Breast epithelium (tissue), 4 donors: ENCODE data around the gene CYP27C1. TPM values are rescaled to one million over a fixed set of nuclear protein-coding genes. Genes with fewer than 3 reads are reported as not detected.

Experiments
- DNase-seq, 2 donors: peaks; one replicate each; pipeline ENCODE4 v3.0.0-alpha.2; 2019; ENCODE audit warnings: low spot score in 2 of 2
- H3K27ac ChIP-seq, 2 donors: fragments of 200-600 bp; sonication (generic) in 1 of 2; one replicate each; pipeline ENCODE4 v1.5.1; 2016 to 2019; ENCODE audit warnings: mild to moderate bottlenecking in 1 of 2
- H3K27me3 ChIP-seq, 2 donors: fragments of 200-600 bp; sonication (generic) in 1 of 2; one replicate each; pipeline versions ENCODE4 v1.5.1 to v1.6.0; 2017 to 2019; ENCODE audit warnings: control low read depth in 1 of 2, mild to moderate bottlenecking in 1 of 2
- H3K36me3 ChIP-seq: fragments of 200-600 bp; one replicate; pipeline ENCODE4 v1.5.1; 2019
- H3K4me1 ChIP-seq, 2 donors: fragments of 200-600 bp; sonication (generic); one replicate each; pipeline ENCODE4 v1.5.1; 2016 to 2019; ENCODE audit warnings: control low read depth in 1 of 2
- H3K4me3 ChIP-seq, 3 donors: fragments of 200-600 bp; sonication (generic); 1 replicate in 2 of 3; 2 replicates in 1 of 3; pipeline ENCODE4 v1.5.1; 2016 to 2019; ENCODE audit warnings: mild to moderate bottlenecking in 3 of 3, moderate library complexity in 2 of 3
- H3K9me3 ChIP-seq, 2 donors: fragments of 200-600 bp; sonication (generic) in 1 of 2; one replicate each; pipeline ENCODE4 v1.5.1; 2016 to 2019; ENCODE audit warnings: control low read depth in 1 of 2
- POLR2A ChIP-seq: fragments of 450-650 bp; IDR thresholded peaks from one replicate; pipeline ENCODE4 v1.6.1; 2016; ENCODE audit warnings: antibody characterized with exemption, mild to moderate bottlenecking, moderate library complexity
- POLR2AphosphoS5 ChIP-seq, 3 donors: sonication (generic); formaldehyde crosslinking; IDR thresholded peaks; one replicate each; pipeline ENCODE4 v1.6.1; 2017; ENCODE audit warnings: antibody characterized with exemption in 3 of 3
- intact Hi-C: fragments of 100-400 bp; cut with DNase I; formaldehyde crosslinking; loops from one replicate; pipeline ENCODE4 v1.15.1; 2023; ENCODE audit warnings: low total_unique reads
- total RNA-seq, 3 donors: library from RNA; depleted of rRNA; stranded (reverse); fragments of >200 nt; gene quantifications; one replicate each; pipeline ENCODE4 v1.1.0, GENCODE V29; 2016
- TF ChIP-seq, protein P1 (sequence below), 3 donors: fragments of 450-650 bp; IDR thresholded peaks; one replicate each; pipeline ENCODE4 v1.5.1; 2016 to 2017; ENCODE audit warnings: antibody characterized with exemption in 3 of 3, mild to moderate bottlenecking in 3 of 3, moderate library complexity in 3 of 3

Gene CYP27C1
- total RNA-seq, 3 donors from 2014 or later, result 0.29 to 0.48 (median 0.33) TPM

DNA sequence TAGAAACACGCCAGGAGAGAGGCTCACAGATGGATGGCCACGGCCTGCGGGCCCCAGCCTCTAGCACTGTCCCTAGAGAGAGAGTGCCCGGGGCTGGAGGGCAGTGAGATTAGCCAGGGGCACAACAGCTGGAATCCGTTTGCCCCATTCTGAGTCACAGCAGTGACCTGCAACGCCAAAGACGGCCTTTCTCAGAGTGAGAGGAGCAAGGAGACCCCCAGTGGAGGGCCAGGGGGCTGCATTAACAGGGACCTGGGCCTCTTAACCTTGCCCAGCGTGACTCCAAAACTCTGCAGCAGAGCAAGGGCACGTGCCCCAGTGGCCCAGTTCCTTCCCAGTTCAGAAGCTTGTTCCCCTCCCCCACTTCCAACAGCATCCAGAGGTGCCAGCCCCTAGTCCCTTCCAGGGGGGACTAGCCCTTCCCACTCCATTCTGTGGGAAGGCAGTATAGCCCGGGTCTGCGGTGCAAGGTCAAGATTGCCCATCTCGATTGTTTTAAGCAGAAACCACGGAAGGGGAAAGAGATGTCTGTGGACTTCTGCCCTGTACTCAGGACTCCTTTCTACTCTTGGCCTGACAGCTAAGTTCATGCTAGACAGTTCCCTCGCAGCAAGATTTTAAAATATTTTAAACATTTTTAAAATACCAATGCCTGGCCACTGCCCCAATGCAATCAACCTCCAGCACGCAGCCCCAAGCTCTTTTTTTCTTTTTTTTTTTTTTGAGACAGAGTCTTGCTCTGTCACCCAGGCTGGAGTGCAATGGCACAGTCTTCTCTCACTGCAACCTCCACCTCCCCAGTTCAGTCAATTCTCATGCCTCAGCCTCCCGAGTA lies 62.2 kb downstream of the CYP27C1 start:
- TF ChIP-seq, protein P1, sequence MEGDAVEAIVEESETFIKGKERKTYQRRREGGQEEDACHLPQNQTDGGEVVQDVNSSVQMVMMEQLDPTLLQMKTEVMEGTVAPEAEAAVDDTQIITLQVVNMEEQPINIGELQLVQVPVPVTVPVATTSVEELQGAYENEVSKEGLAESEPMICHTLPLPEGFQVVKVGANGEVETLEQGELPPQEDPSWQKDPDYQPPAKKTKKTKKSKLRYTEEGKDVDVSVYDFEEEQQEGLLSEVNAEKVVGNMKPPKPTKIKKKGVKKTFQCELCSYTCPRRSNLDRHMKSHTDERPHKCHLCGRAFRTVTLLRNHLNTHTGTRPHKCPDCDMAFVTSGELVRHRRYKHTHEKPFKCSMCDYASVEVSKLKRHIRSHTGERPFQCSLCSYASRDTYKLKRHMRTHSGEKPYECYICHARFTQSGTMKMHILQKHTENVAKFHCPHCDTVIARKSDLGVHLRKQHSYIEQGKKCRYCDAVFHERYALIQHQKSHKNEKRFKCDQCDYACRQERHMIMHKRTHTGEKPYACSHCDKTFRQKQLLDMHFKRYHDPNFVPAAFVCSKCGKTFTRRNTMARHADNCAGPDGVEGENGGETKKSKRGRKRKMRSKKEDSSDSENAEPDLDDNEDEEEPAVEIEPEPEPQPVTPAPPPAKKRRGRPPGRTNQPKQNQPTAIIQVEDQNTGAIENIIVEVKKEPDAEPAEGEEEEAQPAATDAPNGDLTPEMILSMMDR (IDR thresholded peaks at IDR 0.05), result no peak
- no peak for TF ChIP-seq POLR2AphosphoS5 (IDR thresholded peaks at IDR 0.05)
- no peak for TF ChIP-seq POLR2A
- no peak for DNase-seq
- Histone ChIP-seq H3K27ac (no peak overlapping the region), H3K9me3 (no peaks in the 10 kb centered on the region), H3K4me3 (no peak overlapping the region), H3K36me3 (no peaks in the 10 kb centered on the region), H3K27me3 (no peaks in the 10 kb centered on the region), H3K4me1 (peaks cover 0 to 3% of the 10 kb centered on the region in 2 donors)
- intact Hi-C loops, result no loop called here

DNA sequence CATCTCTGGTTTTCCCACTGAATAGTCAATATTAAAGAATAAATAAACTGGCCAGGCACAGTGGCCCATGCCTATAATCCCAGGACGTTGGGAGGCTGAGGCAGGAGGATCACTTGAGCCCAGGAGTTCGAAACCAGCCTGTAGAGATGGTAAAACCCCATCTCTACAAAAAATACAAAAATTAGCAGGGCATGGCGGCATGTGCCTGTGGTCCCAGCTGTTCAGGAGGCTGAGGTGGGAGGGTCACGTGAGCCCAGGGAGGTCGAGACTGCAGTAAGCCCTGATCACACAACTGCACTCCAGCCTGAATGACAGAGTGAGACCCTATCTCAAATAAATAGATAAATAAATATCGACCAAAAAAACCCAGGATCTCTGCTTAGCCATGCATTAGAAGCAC lies 63.0 kb downstream of the CYP27C1 start:
- Histone ChIP-seq H3K4me3 (no peak overlapping the region), H3K27ac (no peak overlapping the region), H3K36me3 (no peaks in the 10 kb centered on the region), H3K27me3 (no peaks in the 10 kb centered on the region), H3K4me1 (peaks cover 0 to 3% of the 10 kb centered on the region in 2 donors), H3K9me3 (no peaks in the 10 kb centered on the region)
- TF ChIP-seq POLR2A, result no peak
- TF ChIP-seq, protein P1 (IDR thresholded peaks at IDR 0.05), result no peak
- no peak for DNase-seq
- intact Hi-C loops, result no loop called here

DNA sequence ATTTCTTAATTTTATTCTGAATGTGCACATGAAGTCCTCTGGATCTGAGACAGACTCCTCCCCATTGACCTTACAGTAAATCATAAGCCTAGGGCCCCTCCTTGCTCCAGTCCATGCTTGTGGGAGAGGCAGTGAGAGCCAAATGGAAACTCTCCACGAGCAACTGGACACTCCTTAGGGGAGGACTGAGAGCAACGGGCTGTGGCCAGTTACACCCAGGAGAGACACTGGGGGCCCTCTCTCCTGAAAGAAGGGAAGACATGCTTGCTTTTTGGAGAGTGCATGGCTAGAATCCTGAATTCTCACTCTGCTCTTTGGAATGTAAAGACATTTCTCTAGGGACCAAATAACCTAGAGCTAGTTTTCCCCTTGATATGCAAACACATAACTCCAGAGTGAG lies 64.2 kb downstream of the CYP27C1 start:
- no peak overlapping the region for H3K4me3 ChIP-seq
- intact Hi-C loops, result no loop called here
- DNase-seq, result no peak
- no peaks in the 10 kb centered on the region for H3K27me3 ChIP-seq
- H3K9me3 ChIP-seq, result peaks cover 0 to 3% of the 10 kb centered on the region in 2 donors
- peaks cover 0 to 3% of the 10 kb centered on the region in 2 donors for H3K4me1 ChIP-seq
- no peaks in the 10 kb centered on the region for H3K36me3 ChIP-seq
- H3K27ac ChIP-seq, result no peak overlapping the region
- TF ChIP-seq POLR2AphosphoS5 (IDR thresholded peaks at IDR 0.05) (no peak), POLR2A (no peak)
- TF ChIP-seq, protein P1 (IDR thresholded peaks at IDR 0.05), result no peak

DNA sequence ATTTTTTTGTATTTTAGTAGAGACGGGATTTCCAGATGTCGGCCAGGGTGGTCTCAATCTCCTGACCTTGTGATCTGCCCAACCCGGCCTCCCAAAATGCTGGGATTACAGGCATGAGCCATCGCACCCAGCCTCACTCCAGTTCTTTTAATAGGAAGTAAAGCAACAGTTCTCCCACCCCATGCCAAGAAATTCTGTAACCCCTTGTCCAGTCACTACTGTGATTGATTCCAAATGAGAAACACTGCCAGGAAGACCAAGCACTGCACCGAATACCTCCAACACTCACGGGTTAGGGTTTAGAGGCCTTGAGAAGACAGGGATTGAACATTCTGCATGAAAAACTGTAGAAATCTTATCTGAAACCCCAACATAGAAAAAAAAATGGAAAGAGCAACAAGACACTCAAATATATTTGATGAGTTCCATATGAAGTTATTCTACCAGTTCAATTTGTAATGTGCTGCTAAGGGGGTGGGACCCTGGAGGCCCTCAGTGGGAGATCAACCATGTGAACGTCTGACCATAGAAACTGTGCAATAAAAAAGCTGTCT lies 65.0 kb downstream of the CYP27C1 start:
- Histone ChIP-seq H3K27me3 (no peaks in the 10 kb centered on the region), H3K9me3 (peaks cover 0 to 4% of the 10 kb centered on the region in 2 donors), H3K4me1 (peaks cover 0 to 3% of the 10 kb centered on the region in 2 donors), H3K27ac (peak overlapping the region in 1 of 2 donors; percentile 81), H3K36me3 (no peaks in the 10 kb centered on the region), H3K4me3 (no peak overlapping the region)
- intact Hi-C loops, result no loop called here
- TF ChIP-seq POLR2A (no peak), POLR2AphosphoS5 (IDR thresholded peaks at IDR 0.05) (no peak)
- TF ChIP-seq, protein P1 (IDR thresholded peaks at IDR 0.05), result no peak
- DNase-seq, result no peak

DNA sequence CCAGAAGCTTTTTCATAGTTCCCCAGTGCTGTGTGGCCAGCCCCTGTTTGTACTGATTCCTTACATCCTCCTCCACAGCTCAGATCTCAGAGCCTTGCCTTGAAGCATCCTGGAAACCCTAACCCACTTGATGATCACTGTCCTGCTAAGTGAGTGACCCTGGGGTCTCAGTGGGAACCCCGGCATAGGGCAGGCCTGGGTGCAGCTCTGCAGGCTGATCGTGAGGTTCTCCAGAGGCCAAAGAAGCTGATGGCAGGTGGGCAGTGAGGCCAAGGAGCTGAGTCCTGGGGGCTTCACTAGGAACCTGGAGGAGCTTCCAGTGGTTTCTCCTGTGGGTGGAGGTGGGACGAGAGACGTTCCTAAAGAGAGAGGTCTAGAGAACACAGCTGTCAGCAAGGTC lies 65.7 kb downstream of the CYP27C1 start:
- peaks cover 0 to 3% of the 10 kb centered on the region in 2 donors for H3K4me1 ChIP-seq
- H3K27me3 ChIP-seq, result no peaks in the 10 kb centered on the region
- H3K9me3 ChIP-seq, result peaks cover 0 to 4% of the 10 kb centered on the region in 2 donors
- H3K4me3 ChIP-seq, result no peak overlapping the region
- no peak for DNase-seq
- H3K27ac ChIP-seq, result peak overlapping the region in 1 of 2 donors; percentile 81
- TF ChIP-seq POLR2A, result no peak
- no peak for TF ChIP-seq POLR2AphosphoS5 (IDR thresholded peaks at IDR 0.05)
- TF ChIP-seq, protein P1 (IDR thresholded peaks at IDR 0.05), result no peak
- H3K36me3 ChIP-seq, result no peaks in the 10 kb centered on the region
- intact Hi-C loops, result no loop called here
